ENCODE measurements around the gene DCAF7. TPM values are rescaled to one million over a fixed set of nuclear protein-coding genes. Genes with fewer than 3 reads are reported as not detected.

The DCAF7 gene
- total RNA-seq, 1 experiment from 2014 or later: 91.5 TPM

GRCh38 chr17:63600569-63601438, 50.5 kb downstream of the DCAF7 start, which contains the start of gene TACO1 (continued):
- TF ChIP-seq HMGXB4 (CRISPR knock-in tag; IDR thresholded peaks at IDR 0.05): 0 out of 2 replicates have a peak, but pooled peaks have one; percentile 24
- peak; percentile 79; the same call in 1 of the 2 replicates for TF ChIP-seq FOXP1 (CRISPR knock-in tag; IDR thresholded peaks at IDR 0.05; ENCODE audit: borderline replicate concordance)
- peak; percentile 95 for TF ChIP-seq FOXK1 (CRISPR knock-in tag; IDR thresholded peaks at IDR 0.05)
- TF ChIP-seq, protein P1, sequence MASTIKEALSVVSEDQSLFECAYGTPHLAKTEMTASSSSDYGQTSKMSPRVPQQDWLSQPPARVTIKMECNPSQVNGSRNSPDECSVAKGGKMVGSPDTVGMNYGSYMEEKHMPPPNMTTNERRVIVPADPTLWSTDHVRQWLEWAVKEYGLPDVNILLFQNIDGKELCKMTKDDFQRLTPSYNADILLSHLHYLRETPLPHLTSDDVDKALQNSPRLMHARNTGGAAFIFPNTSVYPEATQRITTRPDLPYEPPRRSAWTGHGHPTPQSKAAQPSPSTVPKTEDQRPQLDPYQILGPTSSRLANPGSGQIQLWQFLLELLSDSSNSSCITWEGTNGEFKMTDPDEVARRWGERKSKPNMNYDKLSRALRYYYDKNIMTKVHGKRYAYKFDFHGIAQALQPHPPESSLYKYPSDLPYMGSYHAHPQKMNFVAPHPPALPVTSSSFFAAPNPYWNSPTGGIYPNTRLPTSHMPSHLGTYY (CRISPR knock-in tag; IDR thresholded peaks at IDR 0.05): no peak
- TF ChIP-seq, protein P2, sequence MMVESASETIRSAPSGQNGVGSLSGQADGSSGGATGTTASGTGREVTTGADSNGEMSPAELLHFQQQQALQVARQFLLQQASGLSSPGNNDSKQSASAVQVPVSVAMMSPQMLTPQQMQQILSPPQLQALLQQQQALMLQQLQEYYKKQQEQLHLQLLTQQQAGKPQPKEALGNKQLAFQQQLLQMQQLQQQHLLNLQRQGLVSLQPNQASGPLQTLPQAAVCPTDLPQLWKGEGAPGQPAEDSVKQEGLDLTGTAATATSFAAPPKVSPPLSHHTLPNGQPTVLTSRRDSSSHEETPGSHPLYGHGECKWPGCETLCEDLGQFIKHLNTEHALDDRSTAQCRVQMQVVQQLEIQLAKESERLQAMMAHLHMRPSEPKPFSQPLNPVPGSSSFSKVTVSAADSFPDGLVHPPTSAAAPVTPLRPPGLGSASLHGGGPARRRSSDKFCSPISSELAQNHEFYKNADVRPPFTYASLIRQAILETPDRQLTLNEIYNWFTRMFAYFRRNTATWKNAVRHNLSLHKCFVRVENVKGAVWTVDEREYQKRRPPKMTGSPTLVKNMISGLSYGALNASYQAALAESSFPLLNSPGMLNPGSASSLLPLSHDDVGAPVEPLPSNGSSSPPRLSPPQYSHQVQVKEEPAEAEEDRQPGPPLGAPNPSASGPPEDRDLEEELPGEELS (CRISPR knock-in tag; IDR thresholded peaks at IDR 0.05): peak; percentile 57; the same call in 1 of the 2 replicates
- TF ChIP-seq ZNF317 (CRISPR knock-in tag; IDR thresholded peaks at IDR 0.05; ENCODE audit: borderline replicate concordance, low read depth): no peak
- 0 out of 2 replicates have a peak, but pooled peaks have one; percentile 14 for TF ChIP-seq ZNF423 (CRISPR knock-in tag; IDR thresholded peaks at IDR 0.05)
- TF ChIP-seq NR2C2 (CRISPR knock-in tag; IDR thresholded peaks at IDR 0.05): peak; percentile 45; the same call in 1 of the 2 replicates
- TF ChIP-seq RORB (CRISPR knock-in tag; IDR thresholded peaks at IDR 0.05): no peak
- TF ChIP-seq ZNF232 (CRISPR knock-in tag; IDR thresholded peaks at IDR 0.05): no peak
- TF ChIP-seq SMAD3 (CRISPR knock-in tag; IDR thresholded peaks at IDR 0.05; ENCODE audit: borderline replicate concordance): peak; percentile 31; the same call in 1 of the 2 replicates
- TF ChIP-seq ESRRA (CRISPR knock-in tag; IDR thresholded peaks at IDR 0.05; ENCODE audit: borderline replicate concordance): peak; percentile 89
- TF ChIP-seq, protein P3, sequence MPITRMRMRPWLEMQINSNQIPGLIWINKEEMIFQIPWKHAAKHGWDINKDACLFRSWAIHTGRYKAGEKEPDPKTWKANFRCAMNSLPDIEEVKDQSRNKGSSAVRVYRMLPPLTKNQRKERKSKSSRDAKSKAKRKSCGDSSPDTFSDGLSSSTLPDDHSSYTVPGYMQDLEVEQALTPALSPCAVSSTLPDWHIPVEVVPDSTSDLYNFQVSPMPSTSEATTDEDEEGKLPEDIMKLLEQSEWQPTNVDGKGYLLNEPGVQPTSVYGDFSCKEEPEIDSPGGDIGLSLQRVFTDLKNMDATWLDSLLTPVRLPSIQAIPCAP (CRISPR knock-in tag; IDR thresholded peaks at IDR 0.05): 0 out of 2 replicates have a peak, but pooled peaks have one; percentile 46
- 0 out of 2 replicates have a peak, but pooled peaks have one; percentile 17 for TF ChIP-seq NFATC4 (CRISPR knock-in tag; IDR thresholded peaks at IDR 0.05)
- TF ChIP-seq ETV6 (CRISPR knock-in tag; IDR thresholded peaks at IDR 0.05): peak; percentile 79; the same call in 1 of the 2 replicates
- TF ChIP-seq, protein P4, sequence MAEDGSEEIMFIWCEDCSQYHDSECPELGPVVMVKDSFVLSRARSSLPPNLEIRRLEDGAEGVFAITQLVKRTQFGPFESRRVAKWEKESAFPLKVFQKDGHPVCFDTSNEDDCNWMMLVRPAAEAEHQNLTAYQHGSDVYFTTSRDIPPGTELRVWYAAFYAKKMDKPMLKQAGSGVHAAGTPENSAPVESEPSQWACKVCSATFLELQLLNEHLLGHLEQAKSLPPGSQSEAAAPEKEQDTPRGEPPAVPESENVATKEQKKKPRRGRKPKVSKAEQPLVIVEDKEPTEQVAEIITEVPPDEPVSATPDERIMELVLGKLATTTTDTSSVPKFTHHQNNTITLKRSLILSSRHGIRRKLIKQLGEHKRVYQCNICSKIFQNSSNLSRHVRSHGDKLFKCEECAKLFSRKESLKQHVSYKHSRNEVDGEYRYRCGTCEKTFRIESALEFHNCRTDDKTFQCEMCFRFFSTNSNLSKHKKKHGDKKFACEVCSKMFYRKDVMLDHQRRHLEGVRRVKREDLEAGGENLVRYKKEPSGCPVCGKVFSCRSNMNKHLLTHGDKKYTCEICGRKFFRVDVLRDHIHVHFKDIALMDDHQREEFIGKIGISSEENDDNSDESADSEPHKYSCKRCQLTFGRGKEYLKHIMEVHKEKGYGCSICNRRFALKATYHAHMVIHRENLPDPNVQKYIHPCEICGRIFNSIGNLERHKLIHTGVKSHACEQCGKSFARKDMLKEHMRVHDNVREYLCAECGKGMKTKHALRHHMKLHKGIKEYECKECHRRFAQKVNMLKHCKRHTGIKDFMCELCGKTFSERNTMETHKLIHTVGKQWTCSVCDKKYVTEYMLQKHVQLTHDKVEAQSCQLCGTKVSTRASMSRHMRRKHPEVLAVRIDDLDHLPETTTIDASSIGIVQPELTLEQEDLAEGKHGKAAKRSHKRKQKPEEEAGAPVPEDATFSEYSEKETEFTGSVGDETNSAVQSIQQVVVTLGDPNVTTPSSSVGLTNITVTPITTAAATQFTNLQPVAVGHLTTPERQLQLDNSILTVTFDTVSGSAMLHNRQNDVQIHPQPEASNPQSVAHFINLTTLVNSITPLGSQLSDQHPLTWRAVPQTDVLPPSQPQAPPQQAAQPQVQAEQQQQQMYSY (CRISPR knock-in tag; IDR thresholded peaks at IDR 0.05): no peak
- TF ChIP-seq AR (CRISPR knock-in tag; IDR thresholded peaks at IDR 0.05): peak; percentile 53; the same call in 1 of the 2 replicates
- TF ChIP-seq JAZF1 (CRISPR knock-in tag; IDR thresholded peaks at IDR 0.05): no peak
- no peak for TF ChIP-seq GRHL2 (CRISPR knock-in tag; IDR thresholded peaks at IDR 0.05; ENCODE audit: insufficient replicate concordance, severe bottlenecking)
- peak; percentile 70 for TF ChIP-seq MAX (CRISPR knock-in tag; IDR thresholded peaks at IDR 0.05)
- TF ChIP-seq TCF7 (CRISPR knock-in tag; IDR thresholded peaks at IDR 0.05; ENCODE audit: low read depth): no peak
- TF ChIP-seq E2F1 (CRISPR knock-in tag; IDR thresholded peaks at IDR 0.05): peak; percentile 64; the same call in 1 of the 2 replicates
- TF ChIP-seq CREM (CRISPR knock-in tag; IDR thresholded peaks at IDR 0.05): peak; percentile 72; the same call in 1 of the 2 replicates
- TF ChIP-seq OVOL2 (CRISPR knock-in tag; IDR thresholded peaks at IDR 0.05; ENCODE audit: borderline replicate concordance): 0 out of 2 replicates have a peak, but pooled peaks have one; percentile 26

All from WTC11 (cell line).